ENCODE data around the gene FCN2. TPM values are rescaled to one million over a fixed set of nuclear protein-coding genes. Genes with fewer than 3 reads are reported as not detected.

The FCN2 gene
- total RNA-seq, 2 donors from 2014 or later, result not detected

GRCh38 chr9:134858051-134858841, 22.4 kb upstream of the FCN2 start:
- TF ChIP-seq, protein P1, sequence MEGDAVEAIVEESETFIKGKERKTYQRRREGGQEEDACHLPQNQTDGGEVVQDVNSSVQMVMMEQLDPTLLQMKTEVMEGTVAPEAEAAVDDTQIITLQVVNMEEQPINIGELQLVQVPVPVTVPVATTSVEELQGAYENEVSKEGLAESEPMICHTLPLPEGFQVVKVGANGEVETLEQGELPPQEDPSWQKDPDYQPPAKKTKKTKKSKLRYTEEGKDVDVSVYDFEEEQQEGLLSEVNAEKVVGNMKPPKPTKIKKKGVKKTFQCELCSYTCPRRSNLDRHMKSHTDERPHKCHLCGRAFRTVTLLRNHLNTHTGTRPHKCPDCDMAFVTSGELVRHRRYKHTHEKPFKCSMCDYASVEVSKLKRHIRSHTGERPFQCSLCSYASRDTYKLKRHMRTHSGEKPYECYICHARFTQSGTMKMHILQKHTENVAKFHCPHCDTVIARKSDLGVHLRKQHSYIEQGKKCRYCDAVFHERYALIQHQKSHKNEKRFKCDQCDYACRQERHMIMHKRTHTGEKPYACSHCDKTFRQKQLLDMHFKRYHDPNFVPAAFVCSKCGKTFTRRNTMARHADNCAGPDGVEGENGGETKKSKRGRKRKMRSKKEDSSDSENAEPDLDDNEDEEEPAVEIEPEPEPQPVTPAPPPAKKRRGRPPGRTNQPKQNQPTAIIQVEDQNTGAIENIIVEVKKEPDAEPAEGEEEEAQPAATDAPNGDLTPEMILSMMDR (IDR thresholded peaks at IDR 0.05), result no peak
- H3K4me3 ChIP-seq, result no peak overlapping the region
- ATAC-seq (ENCODE audit: insufficient number of reproducible peaks, low FRiP score, low read depth) (no peak), DNase-seq (ENCODE audit: low spot score) (no peak)
- H3K36me3 ChIP-seq, result no peaks in the 10 kb centered on the region
- no peak overlapping the region for H3K27ac ChIP-seq
- peaks cover 3 to 8% of the 10 kb centered on the region in 2 donors for H3K4me1 ChIP-seq (ENCODE audit: control insufficient read depth in 1 of 2, low read depth in 2 of 2)
- H3K27me3 ChIP-seq (replicated peaks; ENCODE audit: insufficient read depth), result no peaks in the 10 kb centered on the region
- H3K9me3 ChIP-seq, result no peaks in the 10 kb centered on the region

GRCh38 chr9:134860510-134860909, 20.1 kb upstream of the FCN2 start:
- H3K9me3 ChIP-seq, result no peaks in the 10 kb centered on the region
- H3K4me1 ChIP-seq (ENCODE audit: control insufficient read depth in 1 of 2, low read depth in 2 of 2), result peaks cover 3 to 20% of the 10 kb centered on the region in 2 donors
- no peaks in the 10 kb centered on the region for H3K27me3 ChIP-seq (replicated peaks; ENCODE audit: insufficient read depth)
- DNase-seq (ENCODE audit: low spot score) (no peak), ATAC-seq (ENCODE audit: insufficient number of reproducible peaks, low FRiP score, low read depth) (no peak)
- H3K4me3 ChIP-seq, result no peak overlapping the region
- TF ChIP-seq, protein P1 (IDR thresholded peaks at IDR 0.05), result no peak
- H3K36me3 ChIP-seq, result no peaks in the 10 kb centered on the region
- H3K27ac ChIP-seq, result no peak overlapping the region

- peaks cover 3 to 20% of the 10 kb centered on the region in 2 donors for H3K4me1 ChIP-seq (ENCODE audit: control insufficient read depth in 1 of 2, low read depth in 2 of 2)
- DNase-seq (ENCODE audit: low spot score), result no peak
Measured at GRCh38 chr9:134861595-134862334, 18.8 kb upstream of the FCN2 start.

GRCh38 chr9:134863306-134863902, 17.2 kb upstream of the FCN2 start:
- DNase-seq (ENCODE audit: low spot score) (no peak), ATAC-seq (ENCODE audit: insufficient number of reproducible peaks, low FRiP score, low read depth) (no peak)
- H3K4me1 ChIP-seq (ENCODE audit: control insufficient read depth in 1 of 2, low read depth in 2 of 2), result peaks cover under 1 to 16% of the 10 kb centered on the region in 2 donors
- H3K4me3 ChIP-seq, result no peak overlapping the region
- H3K27me3 ChIP-seq (replicated peaks; ENCODE audit: insufficient read depth), result no peaks in the 10 kb centered on the region
- no peak overlapping the region for H3K27ac ChIP-seq
- TF ChIP-seq, protein P1 (IDR thresholded peaks at IDR 0.05), result no peak
- no peaks in the 10 kb centered on the region for H3K36me3 ChIP-seq
- no peaks in the 10 kb centered on the region for H3K9me3 ChIP-seq

More at GRCh38 chr9:134861595-134862334, 18.8 kb upstream of the FCN2 start:
- Histone ChIP-seq H3K9me3 (no peaks in the 10 kb centered on the region), H3K27me3 (replicated peaks; ENCODE audit: insufficient read depth) (no peaks in the 10 kb centered on the region), H3K36me3 (no peaks in the 10 kb centered on the region), H3K27ac (no peak overlapping the region), H3K4me3 (no peak overlapping the region)
- no peak for ATAC-seq (ENCODE audit: insufficient number of reproducible peaks, low FRiP score, low read depth)
- TF ChIP-seq, protein P1 (IDR thresholded peaks at IDR 0.05), result no peak
